Activated CD4-positive, alpha-beta T cell treated with anti-CD3 and anti-CD28 coated beads for 36 hours (primary cell): ENCODE measurements around the gene BCL10. TPM values are rescaled to one million over a fixed set of nuclear protein-coding genes. Genes with fewer than 3 reads are reported as not detected.

Experiments
- ATAC-seq: fragments of 200-7000 bp; cut with Tn5 transposase; one replicate; pipeline ENCODE4 v1.10.0; 2021; ENCODE audit warnings: mild to moderate bottlenecking, moderate library complexity
- CTCF ChIA-PET: fragments of 350-600 bp; sonication (Branson Sonifier 250); formaldehyde crosslinking; loops from one replicate; lab custom pipeline; 2021; ENCODE audit warnings: antibody characterized with exemption; lab: Charles Lee
- POLR2A ChIA-PET: fragments of 350-600 bp; sonication (Branson Sonifier 250); formaldehyde crosslinking; loops from one replicate; lab custom pipeline; 2021; ENCODE audit warnings: antibody characterized with exemption, inconsistent platforms; lab: Charles Lee
- DNase-seq: peaks from one replicate; pipeline ENCODE4 v3.0.0-alpha.2; 2020
- H3K27ac Mint-ChIP-seq: one replicate; pipeline ENCODE4 v1.8.0; 2021; ENCODE audit warnings: mixed read lengths
- H3K27me3 Mint-ChIP-seq: one replicate; pipeline ENCODE4 v1.8.0; 2021; ENCODE audit warnings: mixed read lengths
- H3K36me3 Mint-ChIP-seq: one replicate; pipeline ENCODE4 v1.8.0; 2021; ENCODE audit warnings: low read depth, mixed read lengths
- H3K4me1 Mint-ChIP-seq: one replicate; pipeline ENCODE4 v1.8.0; 2021; ENCODE audit warnings: mixed read lengths
- H3K4me3 Mint-ChIP-seq: one replicate; pipeline ENCODE4 v1.8.0; 2021; ENCODE audit warnings: mild to moderate bottlenecking, moderate library complexity, mixed read lengths
- H3K9me3 Mint-ChIP-seq: one replicate; pipeline ENCODE4 v1.8.0; 2021; ENCODE audit warnings: low read depth, mixed read lengths
- intact Hi-C, 2 experiments: fragments of 100-400 bp; cut with DNase I in 1 of 2; cut with micrococcal nuclease in 1 of 2; formaldehyde crosslinking; loops; one replicate each; pipeline versions ENCODE4 v1.14.2 to v1.15.1; 2022 to 2024; cut with DNase I, micrococcal nuclease
- total RNA-seq, 2 experiments: library from RNA; stranded (reverse); gene quantifications; one replicate each; pipeline ENCODE4 v1.2.3, GENCODE V29; 2021

The BCL10 gene
- total RNA-seq, 2 experiments from 2014 or later: 28.3 to 28.8 TPM

- ChIA-PET POLR2A (no interaction called here), CTCF (interaction anchor here (1.2 kb wide), 1 partner anchor 42 kb away, joined by 3 read pairs; no protein-coding TSS in a partner anchor)
- Mint-ChIP-seq H3K9me3 (no peaks in the 10 kb centered on the region), H3K4me3 (no peak overlapping the region), H3K27me3 (peaks cover 6% of the 10 kb centered on the region), H3K36me3 (no peaks in the 10 kb centered on the region), H3K4me1 (peaks cover 16% of the 10 kb centered on the region), H3K27ac (no peak overlapping the region)
- ATAC-seq: no peak
- intact Hi-C loops: no loop called here
- no peak for DNase-seq
Observed at GRCh38 chr1:85282424-85282823, 6.0 kb upstream of the BCL10 start.

- peaks cover 6% of the 10 kb centered on the region for H3K27me3 Mint-ChIP-seq
- H3K4me1 Mint-ChIP-seq: peaks cover 19% of the 10 kb centered on the region
- H3K36me3 Mint-ChIP-seq: no peaks in the 10 kb centered on the region
- POLR2A ChIA-PET: no interaction called here
- CTCF ChIA-PET: interaction anchor here (0.8 to 0.9 kb wide), 2 partner anchors 26 to 111 kb away, joined by 3 read pairs; no protein-coding TSS in a partner anchor
- H3K27ac Mint-ChIP-seq: no peak overlapping the region
- intact Hi-C loops: no loop called here
- H3K4me3 Mint-ChIP-seq: no peak overlapping the region
- ATAC-seq (no peak), DNase-seq (no peak)
- no peaks in the 10 kb centered on the region for H3K9me3 Mint-ChIP-seq
Observed at GRCh38 chr1:85280636-85281035, 4.2 kb upstream of the BCL10 start.

DNA sequence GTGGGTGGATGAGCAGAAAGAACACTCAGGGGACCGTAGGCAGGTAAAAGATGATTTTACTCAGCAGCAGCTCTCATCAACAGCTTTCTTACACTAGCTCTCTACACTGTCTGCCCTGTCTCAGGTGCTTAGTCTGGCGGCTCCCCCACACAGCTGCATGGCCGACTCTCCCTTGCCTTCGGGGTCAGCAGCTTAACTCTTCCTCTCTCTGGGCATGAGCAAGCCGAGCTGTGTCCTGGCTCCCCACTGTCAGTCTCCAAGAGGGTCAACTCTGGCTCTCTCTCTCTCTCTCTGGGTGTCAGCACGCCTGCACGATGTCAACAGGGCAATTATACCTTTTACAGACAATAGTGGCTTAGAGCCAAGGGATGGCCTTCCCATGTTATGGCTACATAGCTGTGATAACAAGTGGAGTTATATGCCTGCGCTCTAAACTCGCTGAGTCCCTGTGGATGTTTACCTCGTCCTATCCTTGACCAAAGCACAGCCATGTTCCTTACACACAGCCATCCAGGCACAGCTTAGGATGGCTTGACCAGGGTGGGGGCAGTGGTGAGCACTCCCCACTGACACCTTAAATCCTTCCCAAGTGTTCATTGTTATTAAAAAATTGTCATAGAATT, 3.1 kb upstream of the BCL10 start:
- no peak for DNase-seq
- intact Hi-C loops: loop anchor here (5.0 to 10.0 kb wide), 10 partner anchors 282 to 1633 kb away; partner anchors contain the start of genes CTBS (in 2 of the 2), GNG5 (in 1 of the 2), HS2ST1 (in 1 of the 2) and MCOLN2 (in 1 of the 2)
- Mint-ChIP-seq H3K4me3 (no peak overlapping the region), H3K9me3 (no peaks in the 10 kb centered on the region), H3K36me3 (peaks cover 8% of the 10 kb centered on the region), H3K27ac (no peak overlapping the region), H3K27me3 (peaks cover 6% of the 10 kb centered on the region), H3K4me1 (peaks cover 29% of the 10 kb centered on the region)
- ATAC-seq: no peak
- POLR2A ChIA-PET: no interaction called here
- CTCF ChIA-PET: interaction anchor here (1.3 kb wide), 1 partner anchor 335 kb away, joined by 5 read pairs; no protein-coding TSS in a partner anchor

- H3K4me1 Mint-ChIP-seq: peaks cover 35% of the 10 kb centered on the region
- no peaks in the 10 kb centered on the region for H3K9me3 Mint-ChIP-seq
- peak; percentile 27 for ATAC-seq
- H3K36me3 Mint-ChIP-seq: peaks cover 12% of the 10 kb centered on the region
- no peak overlapping the region for H3K4me3 Mint-ChIP-seq
- ChIA-PET CTCF (interaction anchor here (0.7 to 1.8 kb wide), 3 partner anchors 29 to 334 kb away, joined by 3 to 5 read pairs (median 4); no protein-coding TSS in a partner anchor), POLR2A (no interaction called here)
- H3K27ac Mint-ChIP-seq: peak overlapping the region; percentile 11
- peak; percentile 75 for DNase-seq
- intact Hi-C loops: loop anchor here (5.0 to 10.0 kb wide), 10 partner anchors 282 to 1633 kb away; partner anchors contain the start of genes CTBS (in 2 of the 2), GNG5 (in 1 of the 2), HS2ST1 (in 1 of the 2) and MCOLN2 (in 1 of the 2)
- H3K27me3 Mint-ChIP-seq: peaks cover 6% of the 10 kb centered on the region
Observed at GRCh38 chr1:85278853-85279314, 2.5 kb upstream of the BCL10 start.

GRCh38 chr1:85277802-85278201, 1.4 kb upstream of the BCL10 start:
- H3K9me3 Mint-ChIP-seq: no peaks in the 10 kb centered on the region
- CTCF ChIA-PET: interaction anchor here (0.6 to 1.8 kb wide), 4 partner anchors 18 to 1080 kb away, joined by 3 to 6 read pairs (median 4); partner anchors contain the start of gene C1orf52
- ATAC-seq (no peak), DNase-seq (no peak)
- POLR2A ChIA-PET: interaction anchor here (2.5 kb wide), 1 partner anchor 20 kb away, joined by 11 read pairs; no protein-coding TSS in a partner anchor
- peaks cover 46% of the 10 kb centered on the region for H3K4me1 Mint-ChIP-seq
- peaks cover 6% of the 10 kb centered on the region for H3K27me3 Mint-ChIP-seq
- H3K36me3 Mint-ChIP-seq: peaks cover 21% of the 10 kb centered on the region
- no peak overlapping the region for H3K4me3 Mint-ChIP-seq
- no peak overlapping the region for H3K27ac Mint-ChIP-seq
- intact Hi-C loops: loop anchor here (5.0 to 10.0 kb wide), 10 partner anchors 281 to 1634 kb away; partner anchors contain the start of genes CTBS (in 2 of the 2), GNG5 (in 1 of the 2), HS2ST1 (in 1 of the 2) and MCOLN2 (in 1 of the 2)

DNA sequence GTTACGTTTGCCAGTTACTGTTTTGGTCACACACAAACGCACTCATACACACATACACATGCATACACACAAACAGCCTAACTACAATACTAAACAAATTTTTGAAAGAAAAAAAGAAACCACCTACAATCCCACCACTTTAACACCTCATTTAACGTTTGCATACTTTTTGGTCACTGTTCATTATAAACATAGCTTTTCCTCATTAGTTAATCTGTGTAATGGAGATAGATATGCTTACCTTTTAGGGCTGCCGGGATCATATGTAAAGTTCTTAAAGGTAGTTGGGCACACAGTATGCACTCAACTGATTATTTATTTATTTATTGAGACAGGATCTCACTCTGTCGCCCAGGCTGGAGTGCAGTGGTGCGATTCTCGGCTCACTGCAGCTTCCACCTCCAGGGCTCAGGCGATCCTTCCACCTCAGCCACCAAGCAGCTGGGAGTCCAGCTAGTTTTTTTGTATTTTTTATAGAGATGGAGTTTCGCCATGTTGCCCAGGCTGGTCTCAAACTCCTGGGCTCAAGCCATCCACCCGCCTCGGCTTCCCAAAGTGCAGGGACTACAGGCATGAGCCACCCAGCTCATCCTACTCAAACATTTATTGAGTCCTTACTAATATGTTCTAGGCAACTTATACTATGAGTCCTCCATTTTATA, 677 bp upstream of the BCL10 start:
- no peak for ATAC-seq
- ChIA-PET POLR2A (interaction anchor here (0.7 to 2.5 kb wide), 8 partner anchors 16 to 704 kb away, joined by 3 to 11 read pairs (median 4); partner anchors contain the start of gene C1orf52), CTCF (interaction anchor here (0.6 to 2.3 kb wide), 12 partner anchors 14 to 1074 kb away, joined by 3 to 36 read pairs (median 4); partner anchors contain the start of gene C1orf52)
- Mint-ChIP-seq H3K4me3 (peak overlapping the region; percentile 84), H3K9me3 (no peaks in the 10 kb centered on the region), H3K4me1 (peaks cover 49% of the 10 kb centered on the region), H3K27me3 (peaks cover 4% of the 10 kb centered on the region), H3K27ac (peak overlapping the region; percentile 94), H3K36me3 (peaks cover 24% of the 10 kb centered on the region)
- DNase-seq: no peak
- intact Hi-C loops: loop anchor here (1.0 to 10.0 kb wide), 15 partner anchors 18 to 1635 kb away; partner anchors contain the start of genes C1orf52 (in 2 of the 2), CTBS (in 2 of the 2), SSX2IP (in 2 of the 2) and ZNHIT6 (in 2 of the 2)

DNA sequence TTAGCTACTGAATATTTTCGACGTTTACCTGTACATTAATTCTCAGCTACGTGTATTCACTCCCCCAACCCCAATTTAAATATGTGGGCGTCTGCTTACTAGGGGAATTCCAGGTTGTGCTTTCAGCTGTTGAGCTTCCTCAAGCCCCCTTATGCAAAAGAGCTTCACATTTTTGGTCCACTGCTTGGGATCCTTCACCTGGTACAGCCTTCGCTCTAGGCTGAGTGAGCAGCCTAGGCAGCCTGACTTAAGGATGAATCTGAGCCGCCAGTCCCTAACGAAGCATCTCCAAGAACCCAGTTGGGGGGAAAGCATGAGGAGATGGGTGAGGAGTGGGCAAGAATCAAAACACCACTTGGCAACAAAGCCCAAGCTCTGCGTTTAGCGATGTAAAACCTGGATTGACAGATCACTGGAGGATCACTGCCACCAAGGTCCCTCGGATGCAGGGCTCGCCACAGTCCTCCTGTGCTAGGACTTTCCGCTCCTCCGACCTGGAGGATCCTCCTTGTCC, 674 bp downstream of the BCL10 start:
- DNase-seq (peak; percentile 23), ATAC-seq (no peak)
- CTCF ChIA-PET: interaction anchor here (0.6 to 2.3 kb wide), 5 partner anchors 17 to 746 kb away, joined by 3 to 36 read pairs (median 3); partner anchors contain the start of gene C1orf52
- peaks cover 4% of the 10 kb centered on the region for H3K27me3 Mint-ChIP-seq
- H3K27ac Mint-ChIP-seq: peak overlapping the region; percentile 94
- H3K36me3 Mint-ChIP-seq: peaks cover 33% of the 10 kb centered on the region
- POLR2A ChIA-PET: interaction anchor here (0.6 to 2.5 kb wide), 5 partner anchors 17 to 703 kb away, joined by 5 to 11 read pairs (median 5); partner anchors contain the start of gene C1orf52
- peak overlapping the region; percentile 84 for H3K4me3 Mint-ChIP-seq
- H3K9me3 Mint-ChIP-seq: no peaks in the 10 kb centered on the region
- intact Hi-C loops: loop anchor here (1.0 to 10.0 kb wide), 15 partner anchors 16 to 1637 kb away; partner anchors contain the start of genes C1orf52 (in 2 of the 2), CTBS (in 2 of the 2), SSX2IP (in 2 of the 2) and ZNHIT6 (in 2 of the 2)
- peaks cover 57% of the 10 kb centered on the region for H3K4me1 Mint-ChIP-seq

- H3K36me3 Mint-ChIP-seq: peaks cover 37% of the 10 kb centered on the region
- ChIA-PET POLR2A (interaction anchor here (2.2 to 2.5 kb wide), 2 partner anchors 15 to 23 kb away, joined by 5 to 11 read pairs; partner anchors contain the start of gene C1orf52), CTCF (interaction anchor here (0.6 to 2.3 kb wide), 4 partner anchors 16 to 35 kb away, joined by 3 to 36 read pairs (median 8); partner anchors contain the start of gene C1orf52)
- no peaks in the 10 kb centered on the region for H3K27me3 Mint-ChIP-seq
- ATAC-seq: no peak
- H3K4me1 Mint-ChIP-seq: peaks cover 57% of the 10 kb centered on the region
- no peaks in the 10 kb centered on the region for H3K9me3 Mint-ChIP-seq
- DNase-seq: no peak
- H3K27ac Mint-ChIP-seq: peak overlapping the region; percentile 94
- H3K4me3 Mint-ChIP-seq: peak overlapping the region; percentile 84
- intact Hi-C loops: loop anchor here (5.0 to 10.0 kb wide), 10 partner anchors 278 to 1637 kb away; partner anchors contain the start of genes CTBS (in 2 of the 2), GNG5 (in 1 of the 2), HS2ST1 (in 1 of the 2) and MCOLN2 (in 1 of the 2)
Observed at GRCh38 chr1:85274969-85275453, 1.4 kb downstream of the BCL10 start.

- no peaks in the 10 kb centered on the region for H3K9me3 Mint-ChIP-seq
- intact Hi-C loops: loop anchor here (10.0 kb wide), 4 partner anchors 431 to 1431 kb away; partner anchors contain the start of genes GNG5 (in 1 of the 2), SH3GLB1 (in 1 of the 2), SPATA1 (in 1 of the 2) and ZNHIT6 (in 1 of the 2)
- ChIA-PET CTCF (interaction anchor here (0.5 to 4.5 kb wide), 5 partner anchors 12 to 349 kb away, joined by 3 to 33 read pairs (median 12); partner anchors contain the start of gene C1orf52), POLR2A (interaction anchor here (0.6 to 2.2 kb wide), 2 partner anchors 14 to 23 kb away, joined by 3 to 5 read pairs; partner anchors contain the start of gene C1orf52)
- ATAC-seq: no peak
- peaks cover 47% of the 10 kb centered on the region for H3K4me1 Mint-ChIP-seq
- DNase-seq: no peak
- peaks cover 47% of the 10 kb centered on the region for H3K36me3 Mint-ChIP-seq
- no peak overlapping the region for H3K4me3 Mint-ChIP-seq
- H3K27ac Mint-ChIP-seq: peak overlapping the region; percentile 7
- no peaks in the 10 kb centered on the region for H3K27me3 Mint-ChIP-seq
Observed at GRCh38 chr1:85273397-85273796, 3.0 kb downstream of the BCL10 start.
